SW 1271 (cell line): Measurements from ENCODE around the gene PRRT2.

Experiments
- DNase-seq, 2 experiments: peaks; one replicate each; lab custom pipeline; 2025; lab: John Stamatoyannopoulos, UW

Gene PRRT2

DNA sequence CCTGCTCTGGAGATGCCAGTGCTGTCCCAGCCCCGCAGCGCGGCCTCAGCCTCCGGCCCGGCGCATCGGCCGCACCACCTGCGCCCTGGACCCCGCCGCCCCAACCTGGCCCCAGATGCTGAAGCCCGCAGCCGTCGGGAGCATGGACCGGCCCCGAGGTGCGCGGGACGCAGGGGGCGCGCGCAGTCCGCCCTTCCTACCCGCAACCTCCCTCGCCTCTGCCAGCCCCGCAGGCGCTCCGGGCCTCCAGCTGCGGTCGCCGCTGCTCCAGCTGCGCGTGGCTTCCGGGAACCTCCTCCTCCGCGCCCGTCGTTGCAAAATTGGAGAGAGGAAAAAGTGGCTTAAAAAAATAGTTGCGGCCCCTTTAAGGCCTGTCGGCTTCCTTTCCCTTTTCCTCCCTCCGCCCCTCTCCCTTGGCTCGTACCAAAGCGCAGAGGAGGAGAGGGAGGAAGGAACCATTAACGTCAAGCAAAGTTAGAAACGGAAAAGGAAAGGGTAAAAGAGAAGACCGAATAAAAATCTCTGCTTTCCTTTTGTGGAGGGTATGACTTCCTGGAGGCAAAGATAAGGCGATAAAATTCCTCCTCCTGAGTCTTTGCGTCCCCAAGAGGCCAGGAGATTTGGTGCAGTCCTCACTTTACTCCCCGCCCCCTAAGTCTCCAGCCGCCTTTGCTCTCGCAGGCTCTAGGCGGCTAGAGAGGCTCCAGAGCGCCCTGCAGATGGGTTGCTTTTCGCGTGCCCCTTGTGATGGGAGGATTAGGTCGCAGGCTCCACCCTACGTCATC is 51.1 kb downstream of the PRRT2 start, which contains the start of gene CDIPT:
Gene CDIPT (minus strand): TSS at position 343 of the 785 bp plus-strand sequence. CDS start 369 bp downstream, outside the sequence.
- DNase-seq, result peak; percentile 97 to 98

DNA sequence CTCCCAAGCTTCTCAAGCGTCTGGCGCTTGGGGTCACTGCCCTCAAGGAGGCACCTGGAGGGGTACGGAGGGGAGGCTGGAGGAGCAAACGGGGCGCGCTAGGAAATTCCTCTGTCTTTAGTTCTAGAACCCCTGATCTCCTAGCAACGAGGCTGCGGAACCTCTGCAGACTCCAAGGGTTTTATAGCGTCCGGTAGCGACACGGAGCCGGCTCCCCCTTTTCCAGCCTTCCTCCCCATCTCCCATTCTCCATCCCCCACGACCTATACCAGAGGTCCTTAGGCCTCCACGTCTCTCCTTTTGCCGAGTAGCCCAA is 51.6 kb downstream of the PRRT2 start:
- DNase-seq, result no peak

DNA sequence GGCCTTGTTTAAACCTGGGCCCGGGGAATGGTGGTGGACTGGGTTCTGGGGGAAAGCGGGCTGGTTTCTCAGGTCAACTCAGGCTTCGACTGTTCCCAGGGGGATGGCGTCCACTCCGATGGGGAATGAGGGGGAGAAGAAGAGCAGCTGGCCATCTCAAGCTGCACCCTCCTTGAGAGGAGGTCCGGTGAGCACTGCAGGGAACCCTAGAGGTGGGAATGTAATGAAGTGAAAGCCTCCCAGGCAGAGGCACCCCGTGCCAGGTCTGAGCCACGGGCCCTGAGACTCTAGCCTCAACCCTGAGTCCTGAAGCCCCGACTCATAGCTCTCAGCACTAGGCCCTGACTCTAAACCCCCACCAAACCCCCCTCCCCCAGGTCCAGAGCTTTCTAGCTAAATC is 52.2 kb downstream of the PRRT2 start:
- DNase-seq, result no peak
